Limb (tissue), 2 donors: ENCODE results near the gene SERPINF2.
A peak's percentile ranks its signal among the peaks of the same experiment; 100 is the strongest.
"Not testable (repeated sequence)": the region's sequence is repeated elsewhere in the genome, so short reads cannot be mapped to it uniquely, and the experiment has no call there.

ENCODE experiments used
- DNase-seq, 2 donors: peaks; one replicate each; pipeline ENCODE4 v3.0.0-alpha.2; 2016; ENCODE audit errors: extremely low spot score in 2 of 2

Gene SERPINF2

GRCh38 chr17:1789936-1790335 is 47.3 kb downstream of the SERPINF2 start:
- DNase-seq = no peak

GRCh38 chr17:1792495-1793446 is 50.1 kb downstream of the SERPINF2 start:
- DNase-seq = no peak

GRCh38 chr17:1793447-1793806 is 50.8 kb downstream of the SERPINF2 start:
- DNase-seq = no peak

GRCh38 chr17:1796800-1797199 is 54.1 kb downstream of the SERPINF2 start:
- peak in 1 of 2 donors; percentile 7 for DNase-seq

- no peak for DNase-seq
These were observed 54.7 kb downstream of the SERPINF2 start for GRCh38 chr17:1797323-1797722.

- DNase-seq = not testable (repeated sequence)
These were observed 55.2 kb downstream of the SERPINF2 start for GRCh38 chr17:1797846-1798245.

- no peak for DNase-seq
These were observed 57.6 kb downstream of the SERPINF2 start for GRCh38 chr17:1800240-1800639.

GRCh38 chr17:1800712-1801111 is 58.0 kb downstream of the SERPINF2 start:
- no peak for DNase-seq

GRCh38 chr17:1802429-1802828 is 59.8 kb downstream of the SERPINF2 start:
- no peak for DNase-seq

- no peak for DNase-seq
These were observed 60.6 kb downstream of the SERPINF2 start for GRCh38 chr17:1803280-1803679.
